Measurements from ENCODE around the gene CASK. TPM values are rescaled to one million over a fixed set of nuclear protein-coding genes. Genes with fewer than 3 reads are reported as not detected.
A peak's percentile ranks its signal among the peaks of the same experiment; 100 is the strongest.

The CASK gene
- total and polyA plus RNA-seq, 9 of the 15 experiments (the other 6 are each of a cell fraction or from before 2014, with no cell fraction given), result 1.3 to 7.4 (median 5.2) TPM

- H3K4me3 ChIP-seq, result no peak overlapping the region
- in situ Hi-C loops (cut with MboI), result loop anchor here (25.0 kb wide), 1 partner anchor 395 kb away; no protein-coding TSS in a partner anchor
- no peak overlapping the region for H2AFZ ChIP-seq (ENCODE audit: low read depth, low read length)
- no peaks in the 10 kb centered on the region; the same call in 1 of the 2 replicates for H3K9me3 ChIP-seq (replicated peaks; ENCODE audit: control insufficient read depth, insufficient read depth, low read depth, low read length)
- H3K4me1 ChIP-seq (replicated peaks in 1 of 2; ENCODE audit: control insufficient read depth in 2 of 2, insufficient read depth in 2 of 2, low read length in 2 of 2), result no peaks in the 10 kb centered on the region; a peak in 1 of 5 replicates
- 3% methylated on average over 4 of the region's 4 CpGs for WGBS (ENCODE audit: insufficient coverage, low coverage, missing lambda C conversion rate)
- H3K27me3 ChIP-seq (ENCODE audit: control insufficient read depth in 2 of 2, insufficient read depth in 2 of 2, low read length in 2 of 2), result no peaks in the 10 kb centered on the region
- no peak overlapping the region for H3K9ac ChIP-seq (ENCODE audit: insufficient read depth in 1 of 2, low read depth in 2 of 2, low read length in 2 of 2)
- ATAC-seq (no peak), DNase-seq (ENCODE audit: extremely low read depth in 1 of 4, low spot score in 3 of 4) (peak in 3 of 4 experiments; percentile 2 to 13 (median 8)), FAIRE-seq (no peak)
- no peak overlapping the region for H3K27ac ChIP-seq (ENCODE audit: extremely low read depth, low read depth, low read length)
- no TSS peak for BruUV-seq (replicated peaks)
- intact Hi-C loops (cut with micrococcal nuclease), result no loop called here
- H3K79me2 ChIP-seq (ENCODE audit: control insufficient read depth, insufficient read depth, low read length), result no peaks in the 10 kb centered on the region
- CTCF ChIA-PET (ENCODE audit: low intra/inter-chr PET ratio), result no interaction called here
- 0 out of 2 replicates have a peak, but pooled peaks have one; percentile 4 for TF ChIP-seq ZNF316 (IDR thresholded peaks at IDR 0.05)
- no peak for TF ChIP-seq KLF16 (IDR thresholded peaks at IDR 0.05)
- TF ChIP-seq MAFG (tag; conservative IDR thresholded peaks at IDR 0.05), result 0 out of 2 replicates have a peak, but pooled peaks have one; percentile 22
- no peaks in the 10 kb centered on the region for H3K9me1 ChIP-seq (ENCODE audit: control insufficient read depth, insufficient read depth, low read length)
- POLR2A ChIA-PET, result interaction anchor here (0.6 to 1.2 kb wide), 2 partner anchors 38 to 188 kb away, joined by 3 read pairs; no protein-coding TSS in a partner anchor
- H4K20me1 ChIP-seq (replicated peaks; ENCODE audit: control insufficient read depth, insufficient read depth, low read length), result no peaks in the 10 kb centered on the region
- no peak overlapping the region for H3K4me2 ChIP-seq (ENCODE audit: insufficient read depth, low read length)
- H3K36me3 ChIP-seq (ENCODE audit: control insufficient read depth, insufficient read depth, low read length), result no peaks in the 10 kb centered on the region
Observed at GRCh38 chrX:41542135-41542534, 381.2 kb downstream of the CASK start.

GRCh38 chrX:41541386-41541785 lies 382.0 kb downstream of the CASK start:
- Histone ChIP-seq H3K79me2 (ENCODE audit: control insufficient read depth, insufficient read depth, low read length) (no peaks in the 10 kb centered on the region), H3K36me3 (ENCODE audit: control insufficient read depth, insufficient read depth, low read length) (no peaks in the 10 kb centered on the region), H3K27ac (ENCODE audit: extremely low read depth, low read depth, low read length) (no peak overlapping the region), H2AFZ (ENCODE audit: low read depth, low read length) (no peak overlapping the region), H3K9me1 (ENCODE audit: control insufficient read depth, insufficient read depth, low read length) (no peaks in the 10 kb centered on the region), H3K9ac (ENCODE audit: insufficient read depth in 1 of 2, low read depth in 2 of 2, low read length in 2 of 2) (no peak overlapping the region), H3K4me3 (no peak overlapping the region), H3K9me3 (replicated peaks; ENCODE audit: control insufficient read depth, insufficient read depth, low read depth, low read length) (no peaks in the 10 kb centered on the region; the same call in 1 of the 2 replicates), H4K20me1 (replicated peaks; ENCODE audit: control insufficient read depth, insufficient read depth, low read length) (no peaks in the 10 kb centered on the region), H3K4me2 (ENCODE audit: insufficient read depth, low read length) (no peak overlapping the region), H3K27me3 (ENCODE audit: control insufficient read depth in 2 of 2, insufficient read depth in 2 of 2, low read length in 2 of 2) (no peaks in the 10 kb centered on the region), H3K4me1 (replicated peaks in 1 of 2; ENCODE audit: control insufficient read depth in 2 of 2, insufficient read depth in 2 of 2, low read length in 2 of 2) (no peaks in the 10 kb centered on the region; a peak in 1 of 5 replicates)
- TF ChIP-seq MAZ (CRISPR knock-in tag; conservative IDR thresholded peaks at IDR 0.05 in 1 of 2, IDR thresholded peaks at IDR 0.05 in 1 of 2) (no peak), U2AF1 (optimal IDR thresholded peaks at IDR 0.05; ENCODE audit: low read depth, low read length) (no peak), HMGXB4 (CRISPR knock-in tag; IDR thresholded peaks at IDR 0.05) (no peak), RUNX1 (IDR thresholded peaks at IDR 0.05; ENCODE audit: low read depth) (no peak), ZNF57 (CRISPR knock-in tag; IDR thresholded peaks at IDR 0.05) (no peak), ZNF639 (CRISPR knock-in tag; conservative IDR thresholded peaks at IDR 0.05 in 1 of 2, IDR thresholded peaks at IDR 0.05 in 1 of 2) (no peak), POLR2B (IDR thresholded peaks at IDR 0.05; ENCODE audit: low read depth, partially characterized antibody) (no peak), SRSF3 (IDR thresholded peaks at IDR 0.05; ENCODE audit: insufficient read depth, low read length) (no peak)
- intact Hi-C loops (cut with micrococcal nuclease), result no loop called here
- no peak for ATAC-seq
- 29% methylated on average over 2 of the region's 2 CpGs for WGBS (ENCODE audit: insufficient coverage, low coverage, missing lambda C conversion rate)
- ChIA-PET POLR2A (no interaction called here), CTCF (ENCODE audit: low intra/inter-chr PET ratio) (no interaction called here)
- no peak for FAIRE-seq
- no TSS peak for BruUV-seq (replicated peaks)
- DNase-seq (ENCODE audit: extremely low read depth in 1 of 4, low spot score in 3 of 4), result no peak
- in situ Hi-C loops (cut with MboI), result loop anchor here (25.0 kb wide), 1 partner anchor 396 kb away; no protein-coding TSS in a partner anchor
